HG02678 (cell line): Measurements from ENCODE around the gene DOCK2.
"Not testable (repeated sequence)": the region's sequence is repeated elsewhere in the genome, so short reads cannot be mapped to it uniquely, and the experiment has no call there.

Experiments used
- ATAC-seq: cut with Tn5 transposase; IDR thresholded peaks from one replicate; pipeline ENCODE4 v1.9.1; 2021; ENCODE audit warnings: mild to moderate bottlenecking, moderate library complexity; ENCODE audit not compliant: unreplicated experiment

Gene DOCK2

GRCh38 chr5:169636477-169637084 lies 494 bp upstream of the DOCK2 start:
- ATAC-seq: no peak

GRCh38 chr5:169637549-169638121 lies 560 bp downstream of the DOCK2 start:
- ATAC-seq: peak; percentile 61

DNA sequence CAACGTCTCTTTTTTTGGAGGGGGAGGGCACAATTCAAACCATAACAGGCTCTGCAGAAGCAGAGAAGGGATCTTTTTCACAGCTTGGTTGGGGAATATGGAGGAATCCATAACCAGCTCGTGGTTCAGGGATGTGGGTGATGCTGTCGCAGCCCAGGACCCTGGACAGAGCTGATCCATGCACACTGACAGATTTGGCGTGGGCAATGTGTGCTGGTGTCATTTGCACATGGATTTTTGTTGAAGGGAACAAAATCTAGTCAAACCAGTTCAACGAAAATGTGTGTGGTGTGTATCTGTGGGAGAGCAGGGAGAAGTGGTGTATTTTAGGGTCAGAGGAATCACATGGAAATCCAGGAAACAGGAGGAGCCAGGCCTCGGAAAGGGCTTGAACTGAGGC lies 4.2 kb downstream of the DOCK2 start:
- no peak for ATAC-seq

GRCh38 chr5:169646856-169647255 lies 9.8 kb downstream of the DOCK2 start:
- ATAC-seq: peak; percentile 31

- ATAC-seq: peak; percentile 48
Measured at GRCh38 chr5:169647566-169647965, 10.5 kb downstream of the DOCK2 start.

- no peak for ATAC-seq
Measured at GRCh38 chr5:169648725-169649310, 11.7 kb downstream of the DOCK2 start.

GRCh38 chr5:169649486-169649885 lies 12.4 kb downstream of the DOCK2 start:
- ATAC-seq: no peak

DNA sequence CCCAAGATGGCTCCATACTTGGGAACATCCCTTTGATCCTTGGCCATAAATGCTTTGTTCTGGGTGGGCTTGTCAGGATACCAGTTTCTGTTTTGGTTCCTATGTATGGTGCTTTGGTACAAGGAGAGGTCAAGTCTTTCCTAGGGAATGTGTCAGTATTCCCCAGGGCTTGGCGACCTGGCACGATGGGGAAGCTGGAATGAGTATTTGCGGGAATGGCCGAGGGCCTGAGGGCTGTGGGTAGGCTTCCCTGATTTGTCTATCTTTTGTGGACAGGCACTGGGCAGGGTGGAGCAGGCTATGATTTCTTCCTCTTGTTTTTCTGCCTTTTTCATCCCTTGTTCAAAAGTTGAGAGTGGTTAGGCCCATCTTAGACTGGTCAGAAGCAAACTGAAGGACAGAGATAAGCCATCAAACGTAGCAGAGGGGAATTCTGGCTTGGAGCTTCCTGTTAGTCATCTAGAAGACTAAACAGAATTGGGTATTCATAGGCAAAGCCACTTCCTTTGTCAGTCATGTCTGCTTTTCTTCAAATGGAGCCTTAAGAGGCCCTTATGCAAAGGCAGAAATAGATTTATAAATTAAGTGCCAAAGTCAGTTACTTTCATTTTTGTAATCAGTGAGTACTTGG lies 13.7 kb downstream of the DOCK2 start:
- peak; percentile 65 for ATAC-seq

GRCh38 chr5:169651526-169651925 lies 14.5 kb downstream of the DOCK2 start:
- no peak for ATAC-seq

- no peak for ATAC-seq
Measured at GRCh38 chr5:169652057-169652456, 15.0 kb downstream of the DOCK2 start.

- ATAC-seq: no peak
Measured at GRCh38 chr5:169653091-169653490, 16.0 kb downstream of the DOCK2 start.

- ATAC-seq: no peak
Measured at GRCh38 chr5:169655353-169655752, 18.3 kb downstream of the DOCK2 start.

- ATAC-seq: peak; percentile 66
Measured at GRCh38 chr5:169656125-169656901, 19.2 kb downstream of the DOCK2 start.

GRCh38 chr5:169657127-169657526 lies 20.1 kb downstream of the DOCK2 start:
- no peak for ATAC-seq

DNA sequence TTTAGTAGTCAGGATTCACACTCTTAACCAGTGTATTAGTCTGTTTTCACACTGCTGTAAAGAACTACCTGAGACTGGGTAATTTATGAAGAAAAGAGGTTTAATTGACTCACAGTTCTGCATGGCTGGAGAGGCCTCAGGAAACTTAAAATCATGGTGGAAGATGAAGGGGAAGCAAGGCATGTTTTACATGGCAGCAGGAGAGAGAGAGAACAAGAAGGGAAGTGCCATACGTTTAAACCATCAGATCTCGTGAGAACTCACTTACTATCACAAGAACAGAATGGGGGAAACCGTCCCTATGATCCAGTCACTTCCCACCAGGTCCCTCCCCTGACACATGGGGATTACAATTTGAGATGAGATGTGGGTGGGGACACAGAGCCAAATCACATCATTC lies 25.4 kb downstream of the DOCK2 start:
- ATAC-seq: not testable (repeated sequence)

- ATAC-seq: no peak
Measured at GRCh38 chr5:169663537-169663936, 26.5 kb downstream of the DOCK2 start.

DNA sequence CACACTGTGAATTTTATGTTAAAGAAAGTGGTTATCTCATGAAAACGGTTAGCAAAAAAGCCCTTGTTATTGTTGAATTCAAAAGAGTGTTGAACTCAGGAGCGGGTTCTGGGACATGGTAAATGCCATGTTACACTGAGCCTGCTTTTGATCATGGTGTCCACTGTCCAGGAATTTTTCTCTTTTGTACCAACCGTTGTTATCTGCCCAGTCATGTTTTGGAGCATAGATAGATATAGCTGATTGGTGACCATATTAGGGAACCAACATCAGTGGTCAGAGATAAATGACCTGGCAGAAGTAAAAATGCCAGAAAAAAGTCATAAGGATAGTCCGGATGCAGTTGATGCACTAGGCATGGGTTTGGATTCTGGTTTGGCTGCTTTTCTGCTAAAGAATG lies 29.3 kb downstream of the DOCK2 start:
- ATAC-seq: no peak

DNA sequence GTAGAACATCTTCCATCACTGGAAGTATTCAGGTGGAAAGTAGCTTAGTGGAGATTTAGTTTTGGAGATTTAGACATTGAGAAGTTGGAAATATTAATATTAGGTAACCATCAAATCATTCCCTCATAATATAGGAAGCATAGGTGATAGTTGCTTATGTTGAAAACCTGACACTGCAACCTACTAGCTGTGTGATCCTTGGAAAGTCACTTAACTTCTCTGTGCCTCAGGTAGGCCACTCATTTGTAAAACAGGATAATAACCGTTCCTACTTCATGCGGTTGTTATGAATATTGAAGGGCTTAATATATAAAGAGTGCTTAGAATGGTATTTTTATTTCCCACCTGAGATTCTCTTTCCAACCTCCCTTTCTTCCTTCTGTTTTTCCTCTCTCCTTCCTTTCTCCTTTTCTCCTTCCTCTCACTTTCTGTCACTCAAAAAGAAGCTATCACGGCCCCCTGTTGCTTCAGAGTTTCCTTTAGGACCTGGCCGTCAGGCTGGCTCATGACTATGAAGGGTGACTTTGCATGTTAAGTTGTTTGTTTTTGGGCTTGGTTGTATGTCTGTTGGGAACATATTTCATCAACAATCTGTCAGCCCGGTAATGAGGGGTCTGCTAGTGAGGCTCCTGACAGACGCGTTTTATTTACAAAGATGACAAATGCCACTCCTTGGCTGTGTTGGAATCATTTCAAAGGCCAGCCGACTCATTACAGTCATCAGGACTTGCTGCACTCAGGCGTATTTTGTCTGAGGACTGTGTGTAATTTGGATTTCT lies 31.0 kb downstream of the DOCK2 start:
- no peak for ATAC-seq

DNA sequence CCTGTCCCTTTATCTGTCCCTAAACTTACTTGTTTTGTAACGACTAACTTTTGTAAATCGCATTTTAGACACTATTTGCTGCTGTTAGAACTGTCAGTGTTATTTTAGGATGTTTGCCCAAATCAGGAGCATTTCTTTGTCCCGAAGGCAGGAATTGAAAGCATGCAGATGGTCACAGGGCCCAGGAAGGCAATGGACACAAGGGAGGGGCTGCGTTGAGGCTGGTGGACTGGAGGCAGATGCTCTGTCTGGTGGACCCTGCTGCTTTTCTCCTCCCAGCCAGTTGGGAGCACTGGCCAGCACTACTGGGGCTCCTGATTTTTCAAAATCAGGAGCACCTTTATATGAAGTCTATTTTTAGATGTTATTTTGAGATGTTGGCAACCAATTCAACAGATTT lies 31.7 kb downstream of the DOCK2 start:
- no peak for ATAC-seq

- peak; percentile 98 for ATAC-seq
Measured at GRCh38 chr5:169670769-169671525, 33.9 kb downstream of the DOCK2 start.
